Activated gamma-delta T cell treated with anti-CD3 and anti-CD28 coated beads, Interleukin-2, amount 50 U/mL, for 16 hours (primary cell): ENCODE results near the gene ZNF138.
A peak's percentile ranks its signal among the peaks of the same experiment; 100 is the strongest.

Experiments
- DNase-seq: peaks from one replicate; pipeline ENCODE4 v3.0.0-alpha.2; 2020; ENCODE audit warnings: low read depth

The ZNF138 gene

GRCh38 chr7:64875658-64876406 lies 81.6 kb downstream of the ZNF138 start:
- DNase-seq: no peak

DNA sequence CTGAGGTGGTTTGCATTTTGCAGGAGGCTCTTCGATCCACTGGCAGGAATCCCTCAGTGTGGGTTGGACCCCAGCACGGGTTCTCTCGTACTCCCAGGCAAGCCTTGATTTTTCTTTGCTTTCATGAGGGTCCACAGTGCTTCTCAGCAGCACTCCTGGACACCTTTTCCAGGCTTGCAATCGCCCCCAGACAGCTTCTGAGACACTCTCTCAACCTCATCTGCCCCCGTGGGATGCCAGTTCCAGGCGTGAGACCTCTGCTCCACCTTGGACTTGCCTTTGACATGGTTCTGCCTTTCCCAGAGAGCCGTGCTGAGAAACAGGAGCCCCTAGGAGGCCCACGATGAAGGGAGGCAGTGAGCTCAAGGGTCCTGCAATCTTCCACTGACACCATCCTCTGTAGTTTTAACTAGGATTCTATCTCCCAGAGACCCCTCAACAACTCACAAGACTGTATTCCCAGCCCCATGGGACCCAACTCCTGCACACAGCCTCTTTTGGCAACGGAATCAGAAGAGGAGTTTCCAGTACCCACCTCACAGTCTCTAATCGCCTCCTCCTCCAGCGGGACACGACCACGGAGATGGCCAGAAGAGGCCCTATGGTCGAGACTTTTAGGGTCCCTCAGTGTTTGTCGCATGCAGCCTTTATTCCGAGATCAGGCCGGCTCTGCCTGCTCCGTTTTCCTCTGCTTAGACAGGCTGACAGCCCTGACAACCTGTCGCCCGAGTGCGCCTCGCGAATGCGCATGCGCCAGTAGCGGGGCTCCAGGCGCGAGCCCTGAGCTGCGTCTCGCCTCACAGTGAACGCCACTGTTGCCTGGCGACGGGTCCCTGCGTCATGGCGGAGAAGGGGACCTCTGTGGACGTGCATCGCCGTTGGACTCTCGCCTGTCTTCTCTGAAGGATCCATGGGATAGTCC lies 82.8 kb downstream of the ZNF138 start:
- DNase-seq: peak; percentile 38

DNA sequence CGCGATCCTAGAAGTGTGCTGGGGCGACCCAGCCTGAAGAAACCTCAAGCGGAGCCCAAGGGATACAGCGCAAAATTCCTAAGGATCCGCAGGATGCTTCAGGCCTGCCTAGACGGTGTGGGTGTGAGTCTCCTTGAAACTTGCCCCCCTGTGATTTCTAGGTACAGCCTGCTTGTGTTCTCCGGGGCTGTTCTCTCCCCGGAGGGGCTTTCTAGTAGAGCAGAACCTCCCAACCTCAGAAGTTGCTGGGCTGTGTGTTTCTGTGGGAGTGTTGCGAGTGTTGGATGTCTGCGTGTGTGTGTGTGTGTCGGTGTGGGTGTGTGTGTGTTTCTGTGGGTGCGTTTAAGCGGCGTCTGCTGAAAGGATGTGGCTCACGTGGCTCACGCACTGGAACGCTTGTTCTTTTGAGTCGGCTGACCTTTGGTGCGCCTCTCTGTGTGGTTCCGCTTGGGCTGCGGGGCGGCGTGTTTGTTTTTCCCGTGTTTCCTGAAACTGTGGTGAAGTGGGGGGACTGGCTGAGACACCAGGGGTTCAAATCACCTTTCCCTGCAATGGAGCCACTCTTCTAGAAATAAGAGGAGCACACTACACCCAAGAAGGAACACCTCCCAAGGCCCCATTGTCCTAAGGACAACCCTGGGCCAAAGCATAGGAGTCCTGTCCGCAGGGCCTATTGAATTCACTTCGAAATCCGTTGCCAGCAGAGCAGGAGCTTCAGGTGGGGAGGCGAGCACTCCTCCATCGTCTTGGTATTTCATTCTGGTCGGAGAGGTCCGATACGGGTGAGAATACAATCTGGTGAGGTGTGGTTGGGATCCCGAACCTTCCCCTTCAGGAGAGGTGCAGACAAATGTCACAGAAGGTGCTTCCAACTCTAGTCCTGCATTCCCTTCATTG lies 83.7 kb downstream of the ZNF138 start:
- DNase-seq: no peak

- DNase-seq: no peak
Observed at GRCh38 chr7:64878684-64879083, 84.5 kb downstream of the ZNF138 start.

DNA sequence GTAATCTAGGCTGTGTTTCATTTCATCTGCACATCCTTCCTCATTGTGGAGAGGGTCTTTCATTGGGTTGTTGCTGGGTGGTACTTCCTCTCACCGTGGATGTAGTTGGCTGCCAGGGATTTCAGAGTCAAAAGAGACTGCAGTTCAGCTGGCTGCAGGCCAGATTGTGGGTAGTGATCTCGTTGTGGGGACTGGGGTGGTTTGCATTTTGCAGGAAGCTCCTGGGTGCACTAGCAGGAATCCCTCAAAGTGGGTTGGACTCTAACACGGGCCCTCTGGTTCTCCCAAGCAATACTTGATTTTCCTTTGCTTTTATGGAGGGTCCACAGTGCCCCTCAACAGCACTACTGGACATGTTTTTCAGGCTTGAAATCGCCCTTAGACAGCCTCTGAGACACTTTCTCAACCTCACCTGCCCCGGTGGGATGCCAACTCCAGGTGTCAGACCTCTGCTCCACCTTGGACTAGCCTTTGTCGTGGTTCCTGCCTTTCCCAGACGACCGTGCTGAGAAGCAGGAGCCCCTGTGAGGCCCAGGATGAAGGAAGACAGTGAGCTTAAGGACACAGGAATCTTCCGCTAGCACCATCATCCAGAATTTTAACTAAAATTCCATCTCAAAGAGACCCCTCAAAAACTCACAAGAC lies 85.0 kb downstream of the ZNF138 start:
- DNase-seq: no peak

GRCh38 chr7:64879800-64880199 lies 85.6 kb downstream of the ZNF138 start:
- DNase-seq: no peak

DNA sequence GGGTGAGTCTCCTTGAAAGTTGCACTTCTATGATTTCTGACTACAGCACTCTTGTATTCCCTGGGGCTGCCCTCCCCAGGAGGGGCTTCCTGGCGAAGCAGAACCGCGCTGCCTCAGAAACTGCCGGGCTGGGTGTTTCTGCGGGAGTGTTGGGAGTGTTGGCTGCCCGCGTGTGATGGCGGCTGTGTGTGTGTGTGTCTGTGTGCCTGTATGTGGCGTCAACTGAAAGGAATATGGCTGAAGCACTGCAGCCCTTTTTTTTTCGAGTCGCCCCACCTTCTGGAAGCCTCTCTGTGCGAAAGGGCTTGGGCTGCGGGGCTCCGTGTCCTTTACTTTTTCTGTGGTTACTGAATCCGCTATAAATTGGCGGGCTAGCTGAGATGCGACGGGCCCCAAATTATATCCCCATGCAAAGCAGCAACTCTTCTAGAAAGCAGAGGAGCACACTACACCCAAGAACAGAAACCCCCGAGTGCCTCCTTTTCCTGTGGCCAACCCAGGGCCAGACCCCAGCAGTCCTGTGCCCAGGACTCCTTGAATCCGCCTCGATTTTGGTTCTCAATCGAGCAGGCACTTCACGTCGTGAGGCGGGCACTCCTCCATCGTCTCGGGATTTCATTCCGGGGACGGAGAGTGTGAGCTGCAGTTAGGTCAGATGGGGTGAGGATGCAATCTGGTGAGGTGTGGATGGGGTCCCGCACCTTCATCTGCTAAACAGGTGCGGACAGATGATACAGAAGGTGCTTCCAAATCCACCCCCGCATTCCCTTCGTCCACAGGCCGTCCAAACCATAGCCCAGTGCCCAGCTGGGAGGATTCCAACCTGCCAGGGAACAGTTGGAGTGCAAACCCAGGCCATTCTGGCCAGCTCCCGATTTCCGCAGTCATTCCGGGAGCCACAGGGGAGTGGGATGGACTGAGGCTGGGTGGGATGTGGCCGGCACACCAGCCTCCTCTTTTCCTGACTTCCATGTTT lies 86.4 kb downstream of the ZNF138 start:
- DNase-seq: no peak

GRCh38 chr7:64881461-64882287 lies 87.4 kb downstream of the ZNF138 start:
- no peak for DNase-seq

DNA sequence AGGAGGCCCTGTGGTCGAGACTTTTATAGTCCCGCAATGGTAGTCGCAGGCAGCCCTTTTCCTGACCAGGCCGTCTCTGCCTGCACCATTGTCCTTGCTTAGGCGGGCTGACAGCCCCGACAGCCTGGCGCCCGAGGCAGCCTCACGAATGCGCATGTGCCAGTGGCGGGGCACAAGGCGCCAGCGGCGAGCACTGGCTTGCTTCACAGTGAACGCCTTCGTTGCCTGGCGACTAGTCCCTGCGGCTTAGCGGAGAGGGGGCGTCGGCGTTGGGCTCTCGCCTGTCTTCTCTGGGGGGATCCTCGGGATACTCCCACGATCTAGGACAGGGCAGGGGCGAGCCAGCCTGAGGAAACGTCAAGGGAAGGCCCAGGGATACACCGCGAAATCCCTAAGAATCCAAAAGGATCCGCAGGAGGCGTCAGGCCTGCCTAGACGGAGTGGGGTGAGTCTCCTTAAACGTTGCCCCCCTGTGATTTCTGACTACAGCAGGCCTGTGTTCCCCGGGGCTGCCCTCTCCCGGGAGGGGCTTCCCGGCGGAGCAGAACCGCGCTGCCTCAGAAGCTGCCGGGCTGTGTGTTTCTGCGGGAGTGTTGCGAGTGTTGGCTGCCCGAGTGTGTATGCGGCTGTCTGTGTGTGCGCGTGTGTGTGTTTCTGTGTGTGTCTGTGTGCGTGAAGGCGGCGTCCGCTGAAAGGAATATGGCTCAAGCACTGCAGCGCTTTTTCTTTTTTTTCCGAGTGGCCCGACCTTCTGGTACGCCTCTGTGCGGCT lies 88.3 kb downstream of the ZNF138 start:
- DNase-seq: no peak
